ENCODE results near the gene STAC2.
A peak's percentile ranks its signal among the peaks of the same experiment; 100 is the strongest.
"Not testable (repeated sequence)": the region's sequence is repeated elsewhere in the genome, so short reads cannot be mapped to it uniquely, and the experiment has no call there.

STAC2 gene

DNA sequence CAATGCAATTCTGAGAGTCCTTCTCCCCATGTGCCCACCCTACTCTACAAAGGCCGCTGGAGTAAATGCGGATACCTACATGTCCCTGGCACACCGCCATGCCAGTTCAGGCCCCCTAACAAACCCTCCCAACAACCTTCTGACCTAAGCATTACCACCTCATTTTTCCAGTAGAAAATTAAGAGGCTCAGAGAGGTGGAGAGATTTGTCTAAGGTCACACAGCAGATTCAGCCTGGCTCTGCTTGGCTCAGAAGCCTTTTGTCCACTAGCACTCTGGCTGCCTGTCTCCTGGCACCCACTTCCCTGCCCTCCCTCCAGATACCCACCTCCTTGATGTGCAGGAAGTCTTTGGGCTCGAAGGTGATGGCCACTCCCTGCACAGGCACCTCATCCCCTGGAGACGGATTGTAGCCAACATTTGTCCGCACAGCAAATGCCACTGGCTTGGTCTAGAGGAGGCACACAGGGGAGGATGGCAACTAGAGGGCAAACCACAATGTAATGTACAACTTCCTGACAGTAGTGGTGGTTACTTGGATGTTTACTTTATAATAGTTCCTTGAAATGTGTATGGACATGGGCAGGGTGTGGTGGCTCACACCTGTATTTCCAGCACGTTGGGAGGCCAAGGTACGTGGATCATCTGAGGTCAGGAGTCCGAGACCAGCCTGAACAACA lies 38.5 kb downstream of the STAC2 start:
- DNase-seq (ENCODE audit: low read depth): no peak

DNA sequence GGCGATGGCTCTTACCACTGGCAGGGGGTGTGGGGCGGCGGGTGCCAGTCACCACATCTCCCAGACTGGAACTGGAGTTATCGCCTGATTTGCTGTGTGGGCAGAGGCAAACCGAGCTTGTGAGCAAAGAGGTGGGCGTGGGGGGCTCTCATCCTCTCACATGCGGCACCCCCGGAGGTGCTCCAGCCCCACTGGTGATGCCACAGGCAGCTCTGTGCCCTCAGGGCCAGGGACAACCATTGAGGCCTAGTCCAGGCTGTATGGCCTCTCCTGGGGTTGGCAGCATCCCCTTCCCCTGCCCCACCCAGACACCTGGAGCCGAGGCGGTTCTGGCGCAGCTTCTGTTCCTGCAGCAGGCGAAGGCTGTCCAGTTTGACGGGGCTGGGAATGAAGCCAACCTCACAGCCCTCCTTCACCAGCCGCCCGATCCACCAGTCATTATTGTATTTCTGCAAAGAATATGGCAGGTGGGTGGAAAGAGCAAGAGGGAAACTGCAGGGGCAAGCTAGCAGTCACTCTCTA lies 39.2 kb downstream of the STAC2 start:
- DNase-seq (ENCODE audit: low read depth): no peak

DNA sequence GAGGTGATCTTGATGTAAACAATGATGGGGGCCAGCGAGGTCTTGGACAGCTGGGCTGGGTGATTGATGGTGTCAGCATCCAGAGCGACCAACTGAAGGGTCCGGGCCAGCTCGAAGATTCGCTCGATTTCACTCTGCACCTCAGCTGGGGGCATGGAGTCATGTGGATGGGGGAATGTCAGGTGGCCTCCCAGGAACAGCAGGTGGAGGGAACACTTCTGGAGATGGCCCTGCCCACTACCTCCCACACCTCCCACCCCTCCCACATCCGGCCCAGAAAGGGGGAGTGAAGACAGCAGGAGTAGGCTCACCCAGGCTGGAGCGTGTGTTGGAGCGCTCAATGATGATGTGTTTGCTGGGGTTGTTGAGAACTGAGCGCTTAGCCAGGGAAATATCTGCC lies 42.0 kb downstream of the STAC2 start:
- no peak for DNase-seq (ENCODE audit: low read depth)

DNA sequence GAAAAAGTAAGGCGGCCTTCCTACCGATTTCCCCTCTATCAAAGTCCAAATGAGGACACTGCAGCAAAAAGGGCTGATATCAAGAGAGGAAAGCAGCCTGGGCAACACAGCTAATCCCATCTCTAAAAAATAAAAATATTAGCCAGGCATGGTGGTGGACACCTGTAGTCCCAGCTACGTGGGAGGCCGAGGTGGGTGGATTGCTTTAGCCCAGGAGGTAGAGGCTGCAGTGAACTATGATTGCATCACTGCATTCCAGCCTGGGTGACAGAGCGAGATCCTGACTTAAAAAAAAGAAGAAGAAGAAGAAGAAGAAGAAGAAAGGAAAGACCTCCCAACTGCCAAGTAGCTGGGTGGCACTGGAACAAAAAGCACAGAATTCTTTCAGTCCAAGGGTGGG lies 42.7 kb downstream of the STAC2 start:
- DNase-seq (ENCODE audit: low read depth): no peak

DNA sequence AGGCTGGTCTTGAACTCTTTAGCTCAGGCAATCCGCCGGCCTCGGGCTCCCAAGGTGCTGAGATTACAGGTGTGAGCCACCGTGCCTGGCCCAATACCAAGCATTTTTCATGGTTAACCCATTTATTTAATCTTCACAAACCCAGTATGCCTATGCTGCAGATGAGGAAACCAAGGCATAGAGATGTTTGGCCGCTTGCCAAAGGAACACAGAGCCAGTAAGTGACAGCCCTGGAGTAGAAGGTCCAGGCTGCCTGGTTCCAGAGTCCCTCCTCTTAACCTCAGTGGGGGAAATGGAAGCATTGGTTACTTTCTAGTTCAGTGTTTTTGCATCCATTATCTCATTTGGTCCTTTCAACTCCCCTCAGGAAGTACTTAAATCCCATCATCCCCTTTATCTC lies 44.4 kb downstream of the STAC2 start:
- DNase-seq (ENCODE audit: low read depth): no peak

DNA sequence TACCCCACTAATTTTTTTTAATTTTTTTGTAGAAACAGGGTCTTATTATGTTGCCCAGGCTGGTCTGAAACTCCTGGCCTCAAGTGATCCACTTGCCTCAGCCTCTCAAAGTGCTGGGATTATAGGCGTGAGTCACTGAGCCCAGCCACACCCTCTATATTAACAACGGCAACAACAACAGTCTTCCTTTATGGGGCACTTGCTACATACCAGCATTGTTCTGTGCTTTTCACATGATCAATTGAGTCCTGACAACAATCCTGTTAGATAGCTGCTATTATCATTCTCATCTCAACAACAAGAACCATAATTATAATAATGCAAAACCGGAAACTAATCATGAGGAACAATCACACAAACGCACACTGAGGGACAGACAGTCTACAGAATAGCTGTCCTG lies 47.2 kb downstream of the STAC2 start:
- DNase-seq (ENCODE audit: low read depth): no peak

DNA sequence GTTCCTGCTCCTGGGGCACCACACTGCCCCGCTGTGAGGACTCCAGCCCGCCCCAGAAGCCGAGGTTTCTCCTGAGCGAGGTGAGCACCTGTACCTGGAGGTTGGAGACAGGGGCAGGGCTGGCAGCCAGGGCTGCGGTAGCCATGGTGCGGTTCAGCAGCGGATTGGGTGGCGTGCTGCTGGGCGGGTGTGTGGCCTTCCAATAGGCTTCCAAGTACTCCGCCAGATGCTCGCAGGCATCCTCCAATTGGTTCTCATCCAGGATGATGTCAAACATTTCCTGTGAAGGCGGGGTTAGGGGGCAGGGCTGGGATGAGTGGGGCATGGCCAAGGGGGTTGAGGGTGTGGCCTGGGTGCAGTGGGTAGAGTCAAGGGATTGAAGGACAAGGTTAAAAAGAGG lies 48.5 kb downstream of the STAC2 start:
- DNase-seq (ENCODE audit: low read depth): no peak

DNA sequence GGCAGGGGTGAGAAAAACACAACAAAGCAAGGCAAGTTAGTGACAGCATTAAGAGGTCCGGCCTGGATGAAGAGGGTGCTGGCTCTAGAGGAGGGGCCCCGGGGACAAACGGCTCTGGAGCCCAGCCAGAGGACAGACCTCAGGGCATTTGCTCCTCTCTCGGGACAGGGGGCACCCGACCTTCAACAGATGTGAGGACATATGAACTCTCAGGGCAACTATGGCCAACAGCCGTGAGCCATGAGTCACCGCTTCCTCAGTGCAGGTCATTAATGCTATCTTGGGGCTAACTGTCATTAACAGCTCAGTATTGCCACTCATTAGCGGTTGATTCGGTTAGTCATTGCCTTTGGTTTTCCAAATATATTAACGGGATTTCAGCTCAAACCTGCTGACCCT lies 50.1 kb downstream of the STAC2 start:
- no peak for DNase-seq (ENCODE audit: low read depth)

DNA sequence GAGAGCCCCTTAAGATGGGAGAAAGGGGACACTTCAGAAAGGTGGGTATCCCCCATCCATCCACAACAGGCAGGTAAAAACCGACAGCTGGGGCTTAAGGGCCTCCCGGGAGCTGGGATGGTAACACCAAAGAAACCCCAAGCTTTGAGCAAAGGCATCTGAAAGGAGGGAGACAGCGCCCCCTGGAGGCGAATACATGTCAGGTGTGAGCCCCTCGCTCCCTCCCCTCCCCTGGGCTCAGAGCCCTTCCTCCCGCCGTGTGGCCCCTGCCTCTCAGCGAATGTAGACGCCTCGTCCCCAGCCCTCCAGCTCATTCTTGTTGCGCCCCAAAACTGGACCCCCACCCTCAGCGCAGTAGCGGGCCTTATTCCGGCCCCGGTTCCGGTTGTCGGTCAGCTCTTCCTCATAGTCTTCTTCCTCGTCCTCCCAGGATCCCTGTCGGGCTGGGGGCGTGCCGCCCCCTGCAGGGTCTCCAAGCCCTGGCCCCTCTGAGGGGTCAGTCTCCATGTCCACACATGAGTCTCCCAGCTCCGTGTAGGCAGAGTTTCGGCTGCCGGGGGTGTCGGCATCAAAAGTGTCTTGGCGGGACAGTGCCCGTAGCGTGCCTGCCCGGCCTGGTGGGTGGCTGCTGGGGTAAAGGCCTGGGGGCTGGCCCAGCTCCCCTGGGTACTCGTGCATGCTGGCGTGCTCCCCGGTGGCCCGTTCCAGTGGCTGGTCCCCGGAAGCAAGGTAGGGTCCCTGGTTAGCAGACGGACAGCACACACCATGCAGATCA lies 50.6 kb downstream of the STAC2 start:
- DNase-seq (ENCODE audit: low read depth): peak; percentile 67

DNA sequence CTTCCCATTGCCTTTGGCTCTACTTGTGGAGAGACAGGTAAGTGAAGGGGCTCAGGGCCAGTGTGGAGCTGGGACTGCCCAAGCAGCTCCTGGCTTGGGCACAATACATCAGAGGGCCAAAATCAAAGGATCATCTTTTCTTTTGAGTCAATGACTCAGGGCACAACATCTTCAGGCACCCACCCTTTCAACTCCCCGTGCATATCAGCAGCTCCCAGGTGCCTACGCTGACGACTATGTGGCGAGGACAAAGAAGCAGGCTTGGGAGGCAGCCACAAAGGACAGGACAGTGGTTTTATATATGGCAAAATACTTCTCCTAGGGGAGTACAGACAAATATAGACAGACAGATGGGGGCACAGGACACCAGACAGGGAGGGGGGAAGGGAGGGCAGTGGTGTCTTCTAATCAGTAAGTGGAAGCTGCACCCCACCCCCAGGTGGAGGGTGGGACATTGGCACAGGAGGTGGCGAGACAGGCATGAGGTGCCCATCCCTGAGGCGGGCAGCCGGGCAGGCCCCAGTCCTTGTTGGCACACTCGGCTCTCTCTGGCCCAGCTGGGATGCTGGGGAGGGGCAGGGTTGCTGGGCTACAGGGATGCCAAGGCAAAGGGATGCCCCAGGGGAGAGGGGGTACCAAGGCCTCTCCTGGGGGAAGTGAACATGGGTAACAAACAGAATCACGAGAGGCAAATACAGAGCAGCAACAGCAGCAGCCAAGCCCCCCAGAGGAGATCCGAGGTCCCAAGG lies 52.0 kb downstream of the STAC2 start:
- DNase-seq (ENCODE audit: low read depth): no peak

DNA sequence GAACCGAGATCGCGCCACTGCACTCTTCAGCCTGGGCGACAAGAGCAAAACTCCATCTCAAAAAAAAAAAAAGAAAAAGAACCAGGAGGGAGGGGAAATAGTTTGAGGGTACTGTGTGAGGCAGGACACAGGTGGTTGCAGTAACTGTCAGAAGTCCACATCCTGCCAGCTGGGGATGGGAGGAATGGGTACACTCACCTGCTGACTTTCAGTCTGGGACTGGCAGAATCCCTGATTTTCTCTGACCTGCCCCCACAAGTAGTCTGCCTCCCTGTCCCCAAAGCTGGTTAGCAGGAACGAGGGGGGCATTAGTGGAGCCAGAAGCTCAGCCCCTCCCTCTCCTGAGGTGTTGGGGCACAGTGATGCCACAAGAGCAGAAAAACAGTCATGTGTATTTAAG lies 52.7 kb downstream of the STAC2 start:
- DNase-seq (ENCODE audit: low read depth): no peak

DNA sequence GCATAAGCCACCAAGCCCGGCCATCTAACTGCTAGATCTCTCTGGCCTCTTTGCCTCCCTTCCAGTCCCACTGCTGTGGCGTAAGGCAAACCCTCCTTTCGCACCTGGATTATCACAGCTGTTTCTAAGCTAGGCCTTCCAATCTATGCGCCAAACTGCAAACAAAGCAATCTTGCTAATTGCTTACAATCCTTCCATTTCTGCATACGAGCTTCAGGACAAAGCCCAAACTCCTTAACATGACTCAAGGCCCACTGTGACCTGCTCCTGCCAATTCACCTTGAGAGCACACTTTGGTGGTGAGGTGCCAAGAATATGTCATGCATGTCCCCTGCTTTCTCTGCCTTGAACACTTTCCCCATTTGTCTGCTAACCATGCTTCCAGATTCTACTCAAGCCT lies 53.8 kb downstream of the STAC2 start:
- no peak for DNase-seq (ENCODE audit: low read depth)

DNA sequence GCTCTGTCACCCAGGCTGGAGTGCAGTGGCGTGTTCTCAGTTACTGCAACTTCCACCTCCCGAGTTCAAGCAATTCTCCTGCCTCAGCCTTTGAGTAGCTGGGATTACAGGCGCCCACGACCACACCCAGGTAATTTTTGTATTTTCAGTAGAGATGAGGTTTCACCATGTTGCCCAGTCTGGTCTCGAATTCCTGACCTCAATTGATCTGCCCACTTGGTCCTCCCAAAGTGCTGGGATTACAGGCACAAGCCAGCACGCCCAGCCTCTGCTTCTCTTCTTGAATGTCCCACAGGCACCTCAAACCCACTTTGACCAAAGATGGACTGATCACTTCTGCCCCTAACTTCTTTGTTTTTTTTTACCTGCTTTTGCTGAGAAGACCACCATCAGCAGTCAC lies 55.2 kb downstream of the STAC2 start:
- no peak for DNase-seq (ENCODE audit: low read depth)

DNA sequence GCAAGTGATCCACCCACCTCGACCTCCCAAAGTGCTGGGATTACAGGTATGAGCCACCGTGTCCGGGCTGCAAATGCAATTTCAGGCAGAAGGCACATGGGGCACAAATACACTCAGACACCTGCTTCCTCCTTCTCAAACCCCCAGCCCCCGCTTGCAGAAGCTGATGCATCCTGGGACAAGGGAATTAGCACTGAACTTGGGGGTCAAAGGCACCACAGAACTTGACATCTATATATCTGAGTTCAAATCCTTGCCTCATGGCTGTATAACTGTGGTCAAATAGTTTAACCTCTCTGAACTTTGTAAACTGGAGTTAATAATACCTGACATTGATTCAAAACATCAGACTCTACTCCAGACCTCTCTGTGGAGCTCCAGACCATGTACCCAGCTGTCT lies 55.6 kb downstream of the STAC2 start:
- DNase-seq (ENCODE audit: low read depth): no peak

DNA sequence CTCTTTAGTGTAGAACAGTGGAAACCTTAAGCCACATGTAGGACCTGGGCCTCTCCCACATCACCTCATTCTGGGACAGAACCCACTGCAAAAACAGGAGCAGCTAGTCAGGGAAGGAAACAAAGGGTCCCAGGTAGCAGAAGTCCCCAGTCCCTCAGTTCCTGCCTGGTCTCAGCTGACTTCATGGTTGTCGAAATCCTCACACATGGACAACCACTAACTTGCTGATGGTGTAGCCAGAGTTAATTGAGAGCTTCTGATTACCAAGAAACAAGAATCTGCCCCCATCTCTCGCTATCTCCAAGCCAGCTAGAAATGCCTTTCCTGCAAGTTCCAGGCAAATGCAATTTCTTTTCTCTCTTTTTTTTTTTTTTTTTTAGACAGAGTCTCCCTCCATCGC lies 56.2 kb downstream of the STAC2 start:
- no peak for DNase-seq (ENCODE audit: low read depth)

DNA sequence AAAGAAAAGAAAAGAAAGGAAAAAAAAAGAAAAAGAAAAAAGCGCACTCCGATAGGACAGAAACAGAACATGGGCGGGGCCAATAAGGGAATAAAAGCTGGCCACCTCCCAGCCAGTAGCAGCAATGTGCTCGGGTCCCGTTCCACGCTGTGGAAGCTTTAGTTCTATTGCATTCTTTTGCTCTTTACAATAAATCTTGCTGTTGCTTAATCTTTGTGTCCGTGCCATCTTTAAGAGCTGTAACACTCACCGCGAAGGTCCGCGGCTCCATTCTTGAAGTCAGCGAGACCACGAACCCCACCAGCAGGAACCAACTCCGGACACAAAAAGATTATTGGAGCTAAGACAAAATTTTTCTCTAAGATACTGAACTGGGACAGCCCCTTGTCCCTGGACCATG lies 56.6 kb downstream of the STAC2 start:
- DNase-seq (ENCODE audit: low read depth): no peak

DNA sequence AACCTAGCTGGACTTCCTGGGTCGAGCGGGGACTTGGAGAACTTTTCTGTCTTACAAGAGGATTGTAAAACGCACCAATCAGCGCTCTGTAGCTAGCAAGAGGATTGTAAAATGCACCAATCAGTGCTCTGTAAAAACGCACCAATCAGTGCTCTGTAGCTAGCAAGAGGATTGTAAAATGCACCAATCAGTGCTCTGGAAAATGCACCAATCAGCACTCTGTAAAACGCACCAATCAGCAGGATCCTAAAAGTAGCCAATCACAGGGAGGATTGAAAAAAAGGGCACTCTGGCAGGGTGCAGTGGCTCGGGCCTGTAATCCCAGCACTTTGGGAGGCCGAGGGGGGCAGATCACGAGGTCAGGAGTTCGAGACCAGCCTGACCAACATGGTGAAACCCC lies 57.2 kb downstream of the STAC2 start:
- not testable (repeated sequence) for DNase-seq (ENCODE audit: low read depth)

DNA sequence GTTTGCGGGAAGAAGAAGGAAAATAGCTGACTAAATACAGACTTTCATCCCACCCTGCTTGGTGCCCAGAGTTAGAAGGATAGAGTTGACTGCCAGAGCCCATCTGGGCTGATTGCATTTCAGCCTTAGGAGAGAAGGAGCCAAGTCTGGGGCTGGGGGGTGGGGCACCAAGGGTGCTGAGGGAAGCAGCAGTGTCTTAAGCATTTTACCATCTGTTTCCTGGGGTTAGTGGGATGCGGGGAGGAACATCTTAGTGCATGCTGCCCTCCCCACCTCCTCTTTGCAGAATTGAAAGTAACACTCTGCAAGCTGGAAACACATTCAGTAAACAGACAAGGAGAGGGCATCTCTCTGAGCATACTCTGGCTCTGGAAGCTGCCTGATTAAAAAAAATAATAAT lies 58.3 kb downstream of the STAC2 start:
- no peak for DNase-seq (ENCODE audit: low read depth)

DNA sequence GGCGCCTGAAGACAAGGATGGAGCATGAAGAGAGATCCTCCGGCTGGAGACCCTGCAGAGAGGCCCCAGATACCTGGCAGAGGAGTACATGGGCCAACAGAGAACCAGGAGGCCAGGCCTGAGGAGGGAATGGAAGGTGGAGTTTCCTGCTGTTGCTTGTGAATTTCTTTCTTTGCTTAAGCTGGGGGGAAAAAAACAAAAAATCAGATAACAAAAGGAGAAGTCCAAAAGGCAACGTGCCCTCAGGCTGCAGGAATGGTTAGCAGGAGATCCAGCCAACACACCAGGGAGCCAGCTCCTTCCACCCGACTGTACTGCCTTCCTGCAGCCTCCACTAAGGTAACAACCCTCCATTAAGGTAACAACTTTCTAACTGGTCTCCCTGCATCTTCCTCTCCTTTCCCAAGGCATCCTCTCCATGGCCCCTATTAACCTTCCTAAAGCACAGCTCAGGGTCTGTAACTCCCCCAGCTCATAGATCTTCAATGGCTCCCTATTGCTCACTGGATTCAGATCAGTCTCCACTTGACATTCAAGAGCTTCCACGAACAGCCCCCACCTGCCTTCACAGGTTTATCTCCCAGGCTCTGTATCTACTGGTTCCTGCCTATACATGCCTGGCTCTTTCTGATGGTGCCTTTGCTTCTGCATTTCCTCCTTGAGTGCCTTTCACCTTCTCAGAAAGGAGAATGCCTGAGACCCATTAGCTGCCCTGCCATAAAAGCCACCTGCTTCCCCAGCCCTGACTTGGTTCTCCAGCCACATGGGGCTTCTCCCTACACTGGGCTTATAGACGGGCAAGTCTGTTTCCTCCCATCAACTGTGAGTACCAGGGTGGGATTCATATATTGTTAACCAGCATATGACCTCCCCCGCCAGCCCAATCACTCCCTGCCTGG lies 59.1 kb downstream of the STAC2 start:
- DNase-seq (ENCODE audit: low read depth): no peak

DNA sequence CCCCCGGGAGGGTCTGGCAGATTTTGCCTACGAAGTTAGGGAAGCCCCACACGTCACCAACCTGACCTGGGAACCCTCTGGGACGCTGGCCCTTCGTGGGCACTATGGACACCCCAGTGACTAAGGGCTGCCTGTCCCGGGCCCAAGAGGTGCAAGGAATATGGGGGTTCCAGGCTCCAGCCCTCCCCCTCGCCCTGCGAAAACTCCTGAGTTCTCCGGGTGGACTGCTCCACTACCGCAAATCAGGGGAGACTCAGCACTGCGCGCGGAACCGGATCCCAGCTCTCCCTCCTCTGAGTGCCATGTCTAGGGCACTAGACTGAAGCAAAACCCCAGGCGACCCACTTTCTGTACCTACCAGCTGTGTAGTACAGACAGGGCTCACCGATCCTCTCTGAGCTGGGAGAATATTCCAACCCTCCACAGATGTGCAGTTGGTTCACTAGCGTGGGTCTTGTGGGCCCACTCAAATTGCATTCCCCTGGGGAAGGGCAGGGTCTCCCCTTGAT lies 59.9 kb downstream of the STAC2 start, which contains the start of gene ARL5C:
Gene ARL5C, minus strand, starts transcription at position 321 of the 509 bp plus-strand sequence. CDS start 401 bp downstream, outside the sequence.
- no peak for DNase-seq (ENCODE audit: low read depth)

DNA sequence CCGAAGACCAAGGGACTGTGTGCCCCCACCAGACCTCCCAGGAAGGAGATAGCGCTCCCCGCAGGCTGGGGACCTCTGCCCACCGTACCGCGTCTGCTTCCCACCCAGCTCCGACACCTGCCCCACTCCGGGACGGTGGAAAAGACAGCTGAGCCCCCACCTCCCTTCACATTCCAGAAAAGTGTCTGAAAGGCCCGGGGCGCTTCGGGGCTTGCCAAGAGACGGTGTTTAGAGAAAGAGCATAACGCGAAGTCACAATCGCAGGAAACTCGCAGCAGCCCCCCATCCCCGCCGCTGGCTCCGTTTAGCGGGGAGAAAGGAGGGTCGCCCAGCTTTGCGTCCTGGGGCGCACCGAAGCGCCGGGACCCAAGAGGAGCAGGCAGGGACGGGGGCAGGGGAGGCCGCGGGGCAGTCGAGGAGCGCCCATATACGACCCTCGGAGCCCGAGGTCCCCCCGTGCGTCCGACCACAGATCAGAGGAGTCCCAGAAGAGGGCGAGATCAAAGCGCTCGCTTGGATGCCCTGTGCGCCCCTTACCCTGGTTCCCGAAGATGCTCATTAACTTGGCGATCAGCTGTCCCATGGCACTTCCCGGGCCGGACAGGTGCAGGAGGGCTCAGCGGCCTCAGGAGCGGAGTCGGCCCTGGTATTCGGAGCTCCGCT lies 60.4 kb downstream of the STAC2 start:
- no peak for DNase-seq (ENCODE audit: low read depth)
